Measurements from ENCODE around the gene DDX23. TPM values are rescaled to one million over a fixed set of nuclear protein-coding genes. Genes with fewer than 3 reads are reported as not detected.

DDX23 gene
- total RNA-seq, 3 donors from 2014 or later = 65.4 to 89.9 (median 76.0) TPM

GRCh38 chr12:48868451-48868850, 16.5 kb upstream of the DDX23 start:
- H3K4me3 ChIP-seq = no peak overlapping the region
- H3K27ac ChIP-seq = peak overlapping the region in 1 of 2 donors; percentile 76
- no peak for DNase-seq (ENCODE audit: low spot score in 2 of 2)
- no peaks in the 10 kb centered on the region for H3K9me3 ChIP-seq
- H3K36me3 ChIP-seq = no peaks in the 10 kb centered on the region
- peaks cover 5 to 17% of the 10 kb centered on the region in 2 donors for H3K4me1 ChIP-seq
- intact Hi-C loops (cut with DNase I; ENCODE audit: low total_unique reads) = no loop called here
- H3K27me3 ChIP-seq = no peaks in the 10 kb centered on the region
- TF ChIP-seq CTCF (IDR thresholded peaks at IDR 0.05) (no peak), POLR2AphosphoS5 (IDR thresholded peaks at IDR 0.05) (no peak), POLR2A (IDR thresholded peaks at IDR 0.05) (no peak)

DNA sequence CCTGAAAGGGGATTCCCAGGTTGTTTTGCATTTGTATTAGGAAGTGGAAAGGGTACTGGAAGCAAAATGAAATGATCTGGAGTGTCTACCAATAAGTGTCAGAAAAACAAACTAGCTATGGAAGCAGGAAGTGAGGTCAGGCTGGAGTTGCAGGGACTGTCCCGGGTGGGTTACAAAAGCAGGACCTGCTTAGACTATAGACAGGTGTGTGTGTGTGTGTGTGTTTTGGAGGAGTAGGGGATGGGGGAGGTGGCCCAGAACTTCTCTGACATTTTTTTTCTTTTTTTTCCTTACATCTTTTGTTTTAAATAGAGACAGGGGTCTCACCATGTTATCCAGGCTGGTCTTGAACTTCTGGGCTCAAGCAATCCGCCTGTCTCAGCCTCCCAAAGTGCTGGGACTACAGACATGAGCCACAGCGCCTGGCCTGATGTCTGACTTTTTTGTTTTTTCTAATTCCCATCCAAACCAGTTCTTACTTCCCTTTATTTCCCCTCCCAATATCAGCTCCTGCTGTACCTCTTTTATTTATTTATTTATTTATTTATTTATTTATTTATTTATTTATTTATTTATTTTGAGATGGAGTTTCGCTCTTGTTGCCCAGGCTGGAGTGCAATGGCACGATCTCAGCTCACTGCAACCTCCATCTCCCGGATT, 14.2 kb upstream of the DDX23 start:
- H3K27ac ChIP-seq = peak overlapping the region; percentile 48 to 76
- intact Hi-C loops (cut with DNase I; ENCODE audit: low total_unique reads) = no loop called here
- H3K4me3 ChIP-seq = peak overlapping the region; percentile 51 to 78 (median 67)

DNA sequence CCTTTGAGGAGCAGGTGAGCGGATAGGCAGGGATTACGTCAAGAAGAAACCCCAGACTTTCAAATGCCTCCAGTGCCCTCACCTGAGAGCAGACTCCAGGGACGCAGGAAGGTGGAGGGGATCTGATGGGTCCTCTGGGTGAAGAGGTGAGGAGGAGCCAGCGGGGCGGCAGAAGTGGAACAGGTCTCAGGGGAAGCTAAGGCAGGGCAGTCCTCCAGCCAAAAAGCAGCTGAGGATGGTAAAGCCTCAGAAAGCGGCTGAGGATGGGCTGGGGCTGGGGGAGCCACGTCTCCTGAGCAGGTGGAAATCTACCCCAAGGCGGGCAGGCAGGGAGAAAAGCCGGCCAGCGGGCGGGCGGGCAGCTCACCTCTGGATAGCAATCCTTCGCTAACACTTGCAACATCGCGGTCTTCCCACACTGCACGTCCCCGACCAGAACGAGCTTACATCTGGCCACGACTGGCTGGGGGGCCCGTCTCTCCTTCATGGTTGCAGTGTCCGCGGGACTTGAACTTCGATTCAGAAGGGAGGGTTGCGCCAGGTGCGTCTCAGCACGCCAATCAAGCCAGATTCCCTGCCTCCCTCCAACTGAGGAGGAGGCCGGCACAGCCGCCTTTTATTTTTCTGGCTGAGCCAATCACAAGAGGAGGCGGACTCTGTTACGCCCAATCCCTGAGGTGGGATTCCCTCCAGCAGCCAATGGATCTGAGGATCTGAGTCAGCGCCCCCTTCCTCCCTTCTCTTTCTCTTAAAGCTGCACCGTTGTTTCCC, 13.5 kb upstream of the DDX23 start, which contains the start of gene RND1:
RND1 (minus strand) TSS at position 590 of the 771 bp plus-strand sequence; CDS start at position 487, 103 bp downstream.
- Histone ChIP-seq H3K36me3 (no peaks in the 10 kb centered on the region), H3K27ac (peak within 1 kb of the TSS; percentile 48 to 76)

More for the DNA sequence above, 14.2 kb upstream of the DDX23 start:
- no peaks in the 10 kb centered on the region for H3K36me3 ChIP-seq
- DNase-seq (ENCODE audit: low spot score in 2 of 2) = no peak
- peaks cover 5 to 17% of the 10 kb centered on the region in 2 donors for H3K4me1 ChIP-seq
- TF ChIP-seq POLR2AphosphoS5 (IDR thresholded peaks at IDR 0.05) = no peak
- no peak for TF ChIP-seq CTCF (IDR thresholded peaks at IDR 0.05)
- TF ChIP-seq POLR2A (IDR thresholded peaks at IDR 0.05) = no peak
- no peaks in the 10 kb centered on the region for H3K9me3 ChIP-seq
- H3K27me3 ChIP-seq = no peaks in the 10 kb centered on the region

GRCh38 chr12:48863291-48863690, 11.3 kb upstream of the DDX23 start:
- Histone ChIP-seq H3K4me3 (no peak overlapping the region), H3K9me3 (no peaks in the 10 kb centered on the region), H3K27ac (no peak overlapping the region), H3K4me1 (peaks cover 5 to 17% of the 10 kb centered on the region in 2 donors), H3K27me3 (no peaks in the 10 kb centered on the region), H3K36me3 (no peaks in the 10 kb centered on the region)
- TF ChIP-seq POLR2AphosphoS5 (IDR thresholded peaks at IDR 0.05) (no peak), POLR2A (IDR thresholded peaks at IDR 0.05) (no peak), CTCF (IDR thresholded peaks at IDR 0.05) (no peak)
- DNase-seq (ENCODE audit: low spot score in 2 of 2) = no peak
- intact Hi-C loops (cut with DNase I; ENCODE audit: low total_unique reads) = no loop called here

More for the DNA sequence above, 13.5 kb upstream of the DDX23 start, which contains the start of gene RND1:
- peak; percentile 91 for DNase-seq (ENCODE audit: low spot score in 2 of 2)
- Histone ChIP-seq H3K4me1 (peaks cover 5 to 17% of the 10 kb centered on the region in 2 donors), H3K4me3 (peak within 1 kb of the TSS; percentile 51 to 78 (median 67)), H3K27me3 (no peaks in the 10 kb centered on the region), H3K9me3 (no peaks in the 10 kb centered on the region)
- intact Hi-C loops (cut with DNase I; ENCODE audit: low total_unique reads) = no loop called here
- peak; percentile 86 to 94 (median 94) for TF ChIP-seq POLR2AphosphoS5 (IDR thresholded peaks at IDR 0.05)
- no peak for TF ChIP-seq CTCF (IDR thresholded peaks at IDR 0.05)
- TF ChIP-seq POLR2A (IDR thresholded peaks at IDR 0.05) = peak; percentile 91

GRCh38 chr12:48862760-48863159, 10.8 kb upstream of the DDX23 start:
- no peaks in the 10 kb centered on the region for H3K27me3 ChIP-seq
- no peak for TF ChIP-seq POLR2AphosphoS5 (IDR thresholded peaks at IDR 0.05)
- TF ChIP-seq CTCF (IDR thresholded peaks at IDR 0.05) = no peak
- no peak for TF ChIP-seq POLR2A (IDR thresholded peaks at IDR 0.05)

More at GRCh38 chr12:48862760-48863159, 10.8 kb upstream of the DDX23 start:
- no peaks in the 10 kb centered on the region for H3K9me3 ChIP-seq
- no peak overlapping the region for H3K27ac ChIP-seq
- peaks cover 5 to 17% of the 10 kb centered on the region in 2 donors for H3K4me1 ChIP-seq
- no peak overlapping the region for H3K4me3 ChIP-seq
- intact Hi-C loops (cut with DNase I; ENCODE audit: low total_unique reads) = no loop called here
- no peaks in the 10 kb centered on the region for H3K36me3 ChIP-seq
- no peak for DNase-seq (ENCODE audit: low spot score in 2 of 2)

Data from breast epithelium (tissue), 4 donors.